Thyroid gland (tissue), 4 donors: ENCODE results near the gene SYDE1. TPM values are rescaled to one million over a fixed set of nuclear protein-coding genes. Genes with fewer than 3 reads are reported as not detected.
"Not testable (repeated sequence)": the region's sequence is repeated elsewhere in the genome, so short reads cannot be mapped to it uniquely, and the experiment has no call there.

ENCODE experiments used
- DNase-seq, 2 donors: peaks; one replicate each; pipeline ENCODE4 v3.0.0-alpha.2; 2019
- H3K27ac ChIP-seq, 3 donors: fragments of 200-600 bp; sonication (generic); 1 replicate in 2 of 3; 2 replicates in 1 of 3; pipeline ENCODE4 v1.5.1; 2016 to 2019; ENCODE audit warnings: mild to moderate bottlenecking in 1 of 3, moderate library complexity in 1 of 3
- H3K27me3 ChIP-seq: fragments of 200-600 bp; sonication (generic); one replicate; pipeline ENCODE4 v1.5.1; 2019
- H3K36me3 ChIP-seq, 2 donors: fragments of 200-600 bp; sonication (generic); one replicate each; pipeline ENCODE4 v1.5.1; 2016 to 2019
- H3K4me1 ChIP-seq, 2 donors: fragments of 200-600 bp; sonication (generic); one replicate each; pipeline ENCODE4 v1.5.1; 2017 to 2019
- H3K4me3 ChIP-seq, 3 donors: fragments of 200-600 bp; sonication (generic); replicated peaks in 1 of 3; 1 replicate in 2 of 3; 2 replicates in 1 of 3; pipeline ENCODE4 v1.5.1; 2016; ENCODE audit warnings: mild to moderate bottlenecking in 1 of 3
- H3K9me3 ChIP-seq: fragments of 200-600 bp; sonication (generic); one replicate; pipeline ENCODE4 v1.5.1; 2017
- CTCF ChIP-seq, 6 experiments: fragments of 200-600 bp in 3 of 6; fragments of 450-650 bp in 3 of 6; sonication (generic) in 3 of 6; IDR thresholded peaks; one replicate each; pipeline ENCODE4 v1.5.1; 2016 to 2019; ENCODE audit warnings: antibody characterized with exemption in 6 of 6, mild to moderate bottlenecking in 2 of 6, inconsistent platforms in 1 of 6, moderate library complexity in 1 of 6
- POLR2A ChIP-seq, 2 donors: fragments of 450-650 bp; IDR thresholded peaks; one replicate each; pipeline ENCODE4 v1.6.1; 2017; ENCODE audit warnings: antibody characterized with exemption in 2 of 2, mild to moderate bottlenecking in 2 of 2, moderate library complexity in 1 of 2
- whole genome bisulfite sequencing, 2 donors: methylation state at CpG; one replicate each; pipeline ENCODE4 v1.1.5; 2017; 5-methylcytosine and 5-hydroxymethylcytosine counted together
- intact Hi-C: fragments of 100-400 bp; cut with DNase I; formaldehyde crosslinking; loops from one replicate; pipeline ENCODE4 v1.15.1; 2023
- total RNA-seq, 4 donors: library from RNA; depleted of rRNA; stranded (reverse); fragments of >200 nt; gene quantifications; one replicate each; pipeline ENCODE4 v1.2.3, GENCODE V29; 2016

The SYDE1 gene
- 10 to 100 TPM; 12.6 to 17.9 (median 15.5) TPM for total RNA-seq

- peak within 1 kb of the TSS; percentile 78 to 90 (median 88) for H3K27ac ChIP-seq
- H3K36me3 ChIP-seq, result peaks cover 3 to 5% of the 10 kb centered on the region in 2 donors
- no peaks in the 10 kb centered on the region for H3K27me3 ChIP-seq
- WGBS, 2 donors, result 0 to 5% methylated on average over 20 to 39 of the region's 78 CpGs
- no peaks in the 10 kb centered on the region for H3K9me3 ChIP-seq
- DNase-seq, result peak; percentile 31 to 36
- H3K4me3 ChIP-seq, result peak within 1 kb of the TSS in 2 of 3 donors; percentile 87 to 96
- peaks cover 6 to 9% of the 10 kb centered on the region in 2 donors for H3K4me1 ChIP-seq
- intact Hi-C loops, result no loop called here
- TF ChIP-seq CTCF (IDR thresholded peaks at IDR 0.05) (no peak), POLR2A (IDR thresholded peaks at IDR 0.05) (peak in 1 of 2 donors; percentile 25)
Measured at GRCh38 chr19:15107061-15108010, at the start of gene SYDE1. SYDE1 (plus strand) TSS chr19:15107401; CDS start chr19:15107434, 33 bp downstream.

GRCh38 chr19:15062036-15062435 is 45.2 kb upstream of the SYDE1 start:
- Histone ChIP-seq H3K27me3 (no peaks in the 10 kb centered on the region), H3K36me3 (no peaks in the 10 kb centered on the region), H3K4me3 (no peak overlapping the region), H3K9me3 (no peaks in the 10 kb centered on the region), H3K4me1 (no peaks in the 10 kb centered on the region), H3K27ac (no peak overlapping the region)
- WGBS, 2 donors, result 82 to 88% methylated on average over 12 of the region's 12 CpGs
- DNase-seq, result no peak
- TF ChIP-seq CTCF (IDR thresholded peaks at IDR 0.05), result no peak
- TF ChIP-seq POLR2A (IDR thresholded peaks at IDR 0.05), result no peak
- intact Hi-C loops, result no loop called here

GRCh38 chr19:15070386-15070785 is 36.8 kb upstream of the SYDE1 start:
- 49 to 83% methylated on average over 4 of the region's 4 CpGs for WGBS, 2 donors
- intact Hi-C loops, result not testable (repeated sequence)

GRCh38 chr19:15072930-15073647 is 34.1 kb upstream of the SYDE1 start:
- Histone ChIP-seq H3K9me3 (no peaks in the 10 kb centered on the region), H3K36me3 (no peaks in the 10 kb centered on the region), H3K4me3 (no peak overlapping the region), H3K27ac (no peak overlapping the region), H3K27me3 (no peaks in the 10 kb centered on the region), H3K4me1 (no peaks in the 10 kb centered on the region)
- no peak for DNase-seq
- 72 to 74% methylated on average over 23 of the region's 23 CpGs for WGBS, 2 donors
- TF ChIP-seq POLR2A (IDR thresholded peaks at IDR 0.05), result no peak
- intact Hi-C loops, result no loop called here

More at GRCh38 chr19:15070386-15070785, 36.8 kb upstream of the SYDE1 start:
- not testable (repeated sequence) for DNase-seq, H3K4me1 ChIP-seq, H3K27me3 ChIP-seq, H3K27ac ChIP-seq, H3K36me3 ChIP-seq, H3K4me3 ChIP-seq, H3K9me3 ChIP-seq

- Histone ChIP-seq H3K9me3 (no peaks in the 10 kb centered on the region), H3K4me1 (no peaks in the 10 kb centered on the region), H3K27ac (no peak overlapping the region), H3K27me3 (no peaks in the 10 kb centered on the region), H3K36me3 (no peaks in the 10 kb centered on the region), H3K4me3 (no peak overlapping the region)
- 49 to 56% methylated on average over 2 of the region's 2 CpGs for WGBS, 2 donors
- no peak for DNase-seq
- no peak for TF ChIP-seq CTCF (IDR thresholded peaks at IDR 0.05)
- no peak for TF ChIP-seq POLR2A (IDR thresholded peaks at IDR 0.05)
- intact Hi-C loops, result no loop called here
Measured at GRCh38 chr19:15074371-15074770, 32.8 kb upstream of the SYDE1 start.
